HG03565 (cell line): Measurements from ENCODE around the gene GTF2A1.

ENCODE experiments used
- ATAC-seq: cut with Tn5 transposase; IDR thresholded peaks from one replicate; pipeline ENCODE4 v1.9.1; 2021; ENCODE audit warnings: mild to moderate bottlenecking, moderate library complexity; ENCODE audit not compliant: unreplicated experiment

Gene GTF2A1

DNA sequence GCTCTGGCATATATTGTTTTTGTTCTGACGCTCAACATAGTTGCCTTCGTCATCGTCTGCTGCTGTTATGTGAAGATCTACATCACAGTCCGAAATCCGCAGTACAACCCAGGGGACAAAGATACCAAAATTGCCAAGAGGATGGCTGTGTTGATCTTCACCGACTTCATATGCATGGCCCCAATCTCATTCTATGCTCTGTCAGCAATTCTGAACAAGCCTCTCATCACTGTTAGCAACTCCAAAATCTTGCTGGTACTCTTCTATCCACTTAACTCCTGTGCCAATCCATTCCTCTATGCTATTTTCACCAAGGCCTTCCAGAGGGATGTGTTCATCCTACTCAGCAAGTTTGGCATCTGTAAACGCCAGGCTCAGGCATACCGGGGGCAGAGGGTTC, 77.0 kb downstream of the GTF2A1 start:
- ATAC-seq, result no peak

DNA sequence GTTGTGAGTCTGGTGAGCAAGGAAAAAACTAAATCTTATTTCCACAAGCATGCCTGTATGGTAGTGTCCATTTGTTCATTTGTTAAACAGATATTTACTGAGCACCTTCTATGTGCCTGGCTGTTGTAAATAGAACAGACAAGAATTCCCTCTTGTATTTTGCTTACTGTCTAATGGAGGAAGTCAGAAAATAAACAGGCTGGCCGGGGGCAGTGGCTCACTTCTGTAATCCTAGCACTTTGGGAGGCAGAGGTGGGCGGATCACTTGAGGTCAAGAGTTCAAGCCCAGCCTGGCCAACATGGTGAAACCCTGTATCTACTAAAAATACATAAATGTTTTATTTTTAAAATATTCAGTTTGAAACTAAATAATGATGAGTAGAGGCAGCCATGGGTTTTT, 79.3 kb downstream of the GTF2A1 start:
- ATAC-seq, result no peak

DNA sequence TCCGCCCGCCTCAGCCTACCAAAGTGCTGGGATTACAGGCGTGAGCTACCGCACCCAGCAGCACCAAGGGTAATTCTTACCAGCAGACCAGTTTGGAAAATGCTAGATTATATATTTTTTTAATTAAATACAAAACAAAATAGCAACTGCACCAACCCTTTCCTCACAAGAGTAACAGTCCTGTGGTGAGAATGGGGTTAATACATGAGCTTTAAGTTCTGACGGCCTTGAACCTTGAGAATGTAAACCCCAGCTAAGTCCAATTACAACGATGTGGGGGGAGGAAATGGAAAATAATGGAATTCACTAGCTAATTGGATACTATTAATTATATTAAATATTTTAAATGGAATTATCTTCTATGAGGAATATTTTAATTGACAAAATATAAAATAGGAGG, 82.3 kb downstream of the GTF2A1 start:
- no peak for ATAC-seq

DNA sequence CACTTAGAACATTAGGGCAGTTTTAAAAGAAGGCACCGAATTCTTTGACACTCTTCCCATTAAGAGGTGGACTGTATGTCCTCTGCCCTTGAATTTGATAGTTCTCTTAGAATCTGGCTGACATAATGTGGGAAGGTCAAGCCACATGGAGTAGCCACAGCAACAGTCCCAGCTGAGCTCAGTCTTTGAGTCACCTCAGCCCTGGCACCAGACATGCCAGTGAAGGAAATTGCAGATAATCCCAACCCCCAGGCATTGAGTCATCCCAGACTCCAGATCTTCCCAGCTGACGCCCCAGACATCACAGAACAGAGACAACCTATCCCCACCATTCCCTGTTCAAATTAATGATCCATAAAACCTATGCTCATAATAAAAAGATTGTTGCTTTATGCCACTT, 83.4 kb downstream of the GTF2A1 start:
- ATAC-seq, result no peak

DNA sequence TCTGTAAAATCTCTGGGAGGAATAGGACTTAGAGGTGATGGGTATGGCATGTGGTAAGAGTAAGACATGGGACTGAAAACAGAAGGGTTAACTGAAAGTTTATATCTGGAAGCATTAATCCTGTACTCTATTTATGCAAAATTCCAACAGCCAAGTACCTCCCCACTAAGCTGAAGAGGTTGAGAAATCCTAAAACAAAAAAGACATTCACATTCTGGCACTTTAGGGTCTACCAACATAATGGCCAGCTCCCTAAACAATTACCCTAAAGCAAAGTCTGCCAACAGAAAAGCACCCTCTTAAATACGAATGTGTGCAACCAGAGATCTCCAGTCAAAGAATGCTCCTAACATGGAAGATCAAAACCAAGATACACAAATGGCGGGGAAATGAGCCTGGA, 87.4 kb downstream of the GTF2A1 start:
- ATAC-seq, result no peak

DNA sequence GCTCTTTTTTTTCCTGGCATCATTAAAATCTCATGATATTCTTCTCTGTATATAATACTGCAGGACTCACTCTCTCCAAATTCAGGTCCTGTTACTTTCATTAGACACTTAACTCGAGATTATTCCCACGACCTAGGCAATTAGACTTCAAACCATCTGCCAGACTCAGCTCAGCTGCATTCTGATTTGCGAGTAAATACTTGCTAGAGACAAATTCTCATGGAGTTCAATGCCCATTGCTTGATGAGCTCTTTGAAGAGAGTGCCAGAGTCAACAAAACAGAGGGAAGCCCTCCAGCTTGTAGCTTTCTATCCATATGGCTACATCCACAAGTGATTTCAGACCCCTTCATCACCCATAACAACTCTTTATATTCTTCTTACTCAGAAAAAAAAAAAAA, 88.3 kb downstream of the GTF2A1 start:
- ATAC-seq, result no peak

DNA sequence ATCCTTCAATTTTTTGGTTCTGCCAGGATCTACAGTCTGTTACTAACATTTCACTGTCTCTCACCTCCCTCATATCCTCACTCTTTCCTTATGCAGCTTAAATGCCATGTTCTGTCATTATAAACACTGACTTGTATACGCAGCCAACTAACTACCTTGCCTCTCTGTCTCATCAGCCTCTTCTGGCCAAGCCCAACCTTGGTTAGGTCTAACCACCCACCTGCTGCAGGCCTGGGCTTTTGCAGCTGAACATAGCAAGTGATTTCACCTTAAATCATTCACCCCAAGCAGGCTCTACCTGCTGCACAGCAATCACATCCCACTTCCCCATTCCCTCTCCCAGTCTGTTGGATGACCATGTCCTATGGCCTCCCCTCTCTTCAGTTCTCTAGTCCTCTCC, 91.5 kb downstream of the GTF2A1 start:
- no peak for ATAC-seq

DNA sequence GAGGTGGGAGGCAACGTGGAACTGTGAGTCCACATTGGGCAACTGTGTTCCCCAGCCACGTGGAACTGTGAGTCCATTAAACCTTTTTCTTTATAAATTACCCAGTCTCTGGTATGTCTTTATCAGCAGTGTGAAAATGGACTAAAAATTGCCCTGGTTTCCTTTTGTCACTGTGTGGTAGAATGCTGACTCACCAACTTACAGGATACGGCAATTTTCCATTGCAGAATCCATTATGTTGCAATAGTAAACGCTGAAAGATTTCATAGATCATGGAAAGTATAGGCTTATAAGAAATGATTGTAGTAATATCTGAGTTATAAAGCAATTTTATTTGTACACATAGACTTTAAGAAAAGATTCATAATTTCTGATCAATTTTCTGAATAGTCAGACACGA, 93.0 kb downstream of the GTF2A1 start:
- ATAC-seq, result no peak

DNA sequence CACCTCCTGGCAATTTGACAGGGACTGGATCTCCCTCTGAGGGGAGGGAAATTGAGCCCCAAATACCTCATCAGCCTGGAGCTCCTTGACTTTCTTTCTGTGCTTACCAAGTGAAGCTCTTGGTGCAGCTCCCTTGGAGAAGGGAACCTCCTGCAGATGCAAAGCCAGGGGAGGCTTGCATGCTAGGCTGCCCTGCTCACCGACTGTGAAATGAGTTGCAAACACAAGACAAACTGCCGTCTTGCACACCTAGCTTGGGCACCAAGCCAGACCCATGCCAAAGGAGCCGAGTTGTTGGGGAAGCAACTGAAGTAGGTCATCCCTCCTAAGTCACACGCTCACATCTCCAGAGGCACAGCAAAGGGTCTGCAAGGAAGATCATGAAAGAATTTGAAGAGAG, 95.2 kb downstream of the GTF2A1 start:
- ATAC-seq, result no peak
